ENCODE measurements around the gene MET. TPM values are rescaled to one million over a fixed set of nuclear protein-coding genes. Genes with fewer than 3 reads are reported as not detected.
A peak's percentile ranks its signal among the peaks of the same experiment; 100 is the strongest.

The MET gene
- total and polyA plus RNA-seq, 2 donors from 2014 or later, result 13.4 to 225 TPM

DNA sequence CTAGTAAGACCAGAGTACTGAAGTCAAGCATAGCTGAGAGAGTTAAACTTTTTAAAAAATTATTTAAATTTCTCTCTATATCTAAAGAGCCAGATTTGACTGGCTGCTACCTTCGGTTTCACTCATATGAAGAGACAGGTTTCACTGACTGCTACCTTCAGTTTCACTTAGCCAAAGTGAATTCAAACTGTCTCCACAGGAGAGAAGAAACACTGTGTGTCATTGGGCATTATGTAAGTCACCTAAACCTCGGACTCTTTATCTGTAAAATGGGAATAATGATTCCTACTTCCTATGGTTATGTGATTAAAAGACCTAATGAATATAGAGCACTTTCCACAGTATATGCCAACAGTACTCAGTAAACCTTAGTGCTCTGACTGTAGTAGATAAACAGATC, 41.6 kb upstream of the MET start:
- no peaks in the 10 kb centered on the region for H3K27me3 ChIP-seq (ENCODE audit: control insufficient read depth, insufficient read depth, low read length)
- peaks cover 5 to 35% (median 10%) of the 10 kb centered on the region in 3 donors for H3K4me1 ChIP-seq (ENCODE audit: control insufficient read depth in 2 of 3, insufficient read depth in 2 of 3, low read depth in 1 of 3, low read length in 3 of 3)
- TF ChIP-seq, protein P1, sequence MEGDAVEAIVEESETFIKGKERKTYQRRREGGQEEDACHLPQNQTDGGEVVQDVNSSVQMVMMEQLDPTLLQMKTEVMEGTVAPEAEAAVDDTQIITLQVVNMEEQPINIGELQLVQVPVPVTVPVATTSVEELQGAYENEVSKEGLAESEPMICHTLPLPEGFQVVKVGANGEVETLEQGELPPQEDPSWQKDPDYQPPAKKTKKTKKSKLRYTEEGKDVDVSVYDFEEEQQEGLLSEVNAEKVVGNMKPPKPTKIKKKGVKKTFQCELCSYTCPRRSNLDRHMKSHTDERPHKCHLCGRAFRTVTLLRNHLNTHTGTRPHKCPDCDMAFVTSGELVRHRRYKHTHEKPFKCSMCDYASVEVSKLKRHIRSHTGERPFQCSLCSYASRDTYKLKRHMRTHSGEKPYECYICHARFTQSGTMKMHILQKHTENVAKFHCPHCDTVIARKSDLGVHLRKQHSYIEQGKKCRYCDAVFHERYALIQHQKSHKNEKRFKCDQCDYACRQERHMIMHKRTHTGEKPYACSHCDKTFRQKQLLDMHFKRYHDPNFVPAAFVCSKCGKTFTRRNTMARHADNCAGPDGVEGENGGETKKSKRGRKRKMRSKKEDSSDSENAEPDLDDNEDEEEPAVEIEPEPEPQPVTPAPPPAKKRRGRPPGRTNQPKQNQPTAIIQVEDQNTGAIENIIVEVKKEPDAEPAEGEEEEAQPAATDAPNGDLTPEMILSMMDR (IDR thresholded peaks at IDR 0.05; ENCODE audit: borderline replicate concordance, extremely low read depth, insufficient read depth), result no peak
- intact Hi-C loops (cut with DNase I), result no loop called here
- FAIRE-seq, result no peak
- peak overlapping the region; percentile 67 to 85 for H3K27ac ChIP-seq (ENCODE audit: low read depth in 2 of 2, low read length in 2 of 2)
- DNase-seq, result no peak
- peak overlapping the region in 2 of 3 donors; percentile 4 to 34 for H3K4me3 ChIP-seq (ENCODE audit: low read length in 3 of 3)
- peak overlapping the region in 1 of 3 donors; percentile 4 for H3K9ac ChIP-seq (ENCODE audit: low read length in 3 of 3)
- no peaks in the 10 kb centered on the region for H3K9me3 ChIP-seq (ENCODE audit: control insufficient read depth in 2 of 3, insufficient read depth in 1 of 3, low read length in 3 of 3)
- no peaks in the 10 kb centered on the region for H3K36me3 ChIP-seq (ENCODE audit: control insufficient read depth in 2 of 3, insufficient read depth in 3 of 3, low read length in 3 of 3)

DNA sequence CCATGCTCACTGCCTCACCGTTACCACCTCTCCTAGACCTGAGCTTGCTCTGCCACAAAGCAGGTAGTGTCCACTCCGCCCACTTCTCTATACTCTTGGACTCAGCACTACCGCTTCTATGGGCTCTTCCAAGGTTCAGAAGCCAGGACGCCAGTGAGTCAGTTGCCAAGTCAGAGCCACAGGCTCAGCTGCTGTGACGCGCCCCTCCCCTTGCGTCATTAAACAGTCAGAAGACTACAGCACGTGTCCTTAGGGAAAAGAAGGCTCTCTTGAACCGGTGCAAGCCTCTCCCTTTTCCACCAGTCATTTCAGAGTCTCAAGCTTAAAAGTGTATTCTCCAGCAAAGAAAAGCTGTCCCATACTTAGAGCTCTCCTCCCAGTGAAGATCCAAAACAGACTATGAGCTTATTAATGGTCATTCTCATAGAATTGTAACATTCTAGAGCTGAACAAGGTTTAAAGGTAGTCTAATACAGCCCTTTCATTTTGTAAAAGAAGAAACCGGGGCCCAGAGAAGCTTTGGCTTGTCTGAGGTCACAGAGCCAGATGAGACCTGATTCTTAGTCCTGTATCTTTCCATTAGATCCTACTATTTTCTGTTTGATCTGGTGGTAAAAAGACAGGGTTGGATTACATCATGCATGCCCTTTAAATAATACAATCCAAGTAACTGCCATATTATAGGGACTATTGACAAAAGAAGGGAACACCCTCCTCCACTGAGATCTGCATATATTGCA, 40.9 kb upstream of the MET start:
- Histone ChIP-seq H3K36me3 (ENCODE audit: control insufficient read depth in 2 of 3, insufficient read depth in 3 of 3, low read length in 3 of 3) (no peaks in the 10 kb centered on the region), H3K4me1 (ENCODE audit: control insufficient read depth in 2 of 3, insufficient read depth in 2 of 3, low read depth in 1 of 3, low read length in 3 of 3) (peaks cover 5 to 35% (median 10%) of the 10 kb centered on the region in 3 donors), H3K27ac (ENCODE audit: low read depth in 2 of 2, low read length in 2 of 2) (peak overlapping the region; percentile 67 to 85), H3K9ac (ENCODE audit: low read length in 3 of 3) (peak overlapping the region in 1 of 3 donors; percentile 17), H3K9me3 (ENCODE audit: control insufficient read depth in 2 of 3, insufficient read depth in 1 of 3, low read length in 3 of 3) (no peaks in the 10 kb centered on the region), H3K4me3 (ENCODE audit: low read length in 3 of 3) (peak overlapping the region in 2 of 3 donors; percentile 4 to 34), H3K27me3 (ENCODE audit: control insufficient read depth, insufficient read depth, low read length) (no peaks in the 10 kb centered on the region)
- intact Hi-C loops (cut with DNase I), result no loop called here
- TF ChIP-seq, protein P1 (IDR thresholded peaks at IDR 0.05; ENCODE audit: borderline replicate concordance, extremely low read depth, insufficient read depth), result no peak
- FAIRE-seq (peak; percentile 63), DNase-seq (peak; percentile 63 to 92 (median 75))

DNA sequence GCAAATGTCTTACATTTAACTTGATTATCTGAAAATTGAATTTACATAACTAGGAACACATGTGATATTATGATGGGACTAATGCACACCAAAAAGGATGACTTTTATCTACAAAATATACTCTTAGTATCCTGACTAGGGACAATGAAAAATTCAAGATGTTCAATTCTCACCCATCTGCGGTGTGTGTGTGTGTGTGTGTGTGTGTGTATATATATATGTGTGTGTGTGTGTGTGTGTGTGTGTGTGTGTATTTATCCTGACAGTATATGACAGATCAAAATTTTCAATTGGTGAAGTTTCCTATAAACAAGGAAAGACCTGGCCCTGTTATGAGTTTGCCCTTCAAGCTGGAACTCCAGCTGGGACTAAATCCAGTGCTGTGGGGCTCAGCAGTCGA, 40.3 kb upstream of the MET start:
- peaks cover 5 to 35% (median 10%) of the 10 kb centered on the region in 3 donors for H3K4me1 ChIP-seq (ENCODE audit: control insufficient read depth in 2 of 3, insufficient read depth in 2 of 3, low read depth in 1 of 3, low read length in 3 of 3)
- DNase-seq (no peak), FAIRE-seq (no peak)
- no peaks in the 10 kb centered on the region for H3K27me3 ChIP-seq (ENCODE audit: control insufficient read depth, insufficient read depth, low read length)
- H3K27ac ChIP-seq (ENCODE audit: low read depth in 2 of 2, low read length in 2 of 2), result peak overlapping the region; percentile 67 to 85
- peak overlapping the region in 1 of 3 donors; percentile 17 for H3K9ac ChIP-seq (ENCODE audit: low read length in 3 of 3)
- TF ChIP-seq, protein P1 (IDR thresholded peaks at IDR 0.05; ENCODE audit: borderline replicate concordance, extremely low read depth, insufficient read depth), result no peak
- no peaks in the 10 kb centered on the region for H3K36me3 ChIP-seq (ENCODE audit: control insufficient read depth in 2 of 3, insufficient read depth in 3 of 3, low read length in 3 of 3)
- H3K9me3 ChIP-seq (ENCODE audit: control insufficient read depth in 2 of 3, insufficient read depth in 1 of 3, low read length in 3 of 3), result no peaks in the 10 kb centered on the region
- intact Hi-C loops (cut with DNase I), result no loop called here
- no peak overlapping the region for H3K4me3 ChIP-seq (ENCODE audit: low read length in 3 of 3)
